DMS 273 treated with DMSO at 0.1 percent for 48 hours (cell line): Measurements from ENCODE around the gene CBX8.

Experiments used
- DNase-seq: peaks from one replicate; lab custom pipeline; 2025; lab: John Stamatoyannopoulos, UW

The CBX8 gene

GRCh38 chr17:79750650-79751545 lies 46.0 kb downstream of the CBX8 start:
- DNase-seq: no peak

DNA sequence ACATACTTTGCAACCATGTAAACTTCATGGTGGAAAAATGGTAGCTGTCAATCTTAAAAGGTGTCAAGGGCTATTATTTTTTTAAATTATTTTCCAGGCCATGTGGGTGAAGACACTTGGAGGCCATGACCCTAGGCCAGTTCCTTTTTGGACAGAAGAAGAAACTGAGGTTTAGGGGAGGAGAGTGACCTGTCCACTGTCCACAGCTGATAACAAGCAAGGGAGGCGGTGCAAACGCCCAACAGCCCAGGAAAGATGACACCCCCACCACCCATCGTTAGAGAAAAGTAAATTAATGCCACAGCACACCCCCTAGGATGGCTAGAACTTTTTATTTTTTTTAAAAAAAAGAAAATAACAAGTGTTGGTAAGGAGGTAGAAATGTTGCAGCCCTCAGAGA lies 46.9 kb downstream of the CBX8 start:
- DNase-seq: no peak

- peak; percentile 47 for DNase-seq
Measured at GRCh38 chr17:79749156-79749815, 47.6 kb downstream of the CBX8 start.

DNA sequence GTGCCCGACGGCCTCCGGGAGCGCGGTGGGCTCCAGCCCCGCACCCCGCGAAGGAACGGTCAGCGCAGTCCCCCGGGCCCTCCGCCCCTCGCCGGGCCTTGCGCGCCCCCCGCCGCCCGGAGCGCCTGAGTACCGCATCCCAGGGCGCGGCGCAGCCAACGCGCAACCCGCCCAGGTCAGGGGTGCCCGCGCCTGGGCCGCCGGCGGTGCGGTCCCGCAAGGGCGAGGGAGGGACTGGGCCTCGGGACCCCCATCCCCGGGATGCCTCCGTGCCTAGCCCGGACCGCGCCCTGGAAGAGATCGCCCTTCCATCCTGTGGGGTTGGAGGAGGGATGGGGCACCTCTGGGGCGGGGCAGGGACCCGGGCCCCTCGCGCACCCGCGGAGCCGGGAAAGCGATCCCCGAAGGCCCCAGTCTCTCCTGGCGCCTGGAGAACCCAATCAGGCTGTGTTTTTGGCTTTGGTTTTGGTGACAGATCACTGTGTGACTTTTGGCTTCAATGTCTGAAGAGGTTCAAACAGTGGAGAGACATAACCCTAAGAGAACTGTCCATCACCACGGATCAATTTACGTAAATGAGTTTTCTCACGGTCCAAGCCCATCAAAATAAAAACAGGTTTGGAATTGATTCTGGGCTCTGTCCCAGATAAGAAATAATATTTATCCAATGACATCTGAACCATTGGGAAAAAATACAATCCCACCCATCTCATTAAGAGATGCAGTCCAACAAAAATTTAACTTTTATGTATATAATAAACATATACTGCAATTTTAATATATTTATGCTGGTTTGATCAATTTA lies 48.4 kb downstream of the CBX8 start:
- DNase-seq: no peak

DNA sequence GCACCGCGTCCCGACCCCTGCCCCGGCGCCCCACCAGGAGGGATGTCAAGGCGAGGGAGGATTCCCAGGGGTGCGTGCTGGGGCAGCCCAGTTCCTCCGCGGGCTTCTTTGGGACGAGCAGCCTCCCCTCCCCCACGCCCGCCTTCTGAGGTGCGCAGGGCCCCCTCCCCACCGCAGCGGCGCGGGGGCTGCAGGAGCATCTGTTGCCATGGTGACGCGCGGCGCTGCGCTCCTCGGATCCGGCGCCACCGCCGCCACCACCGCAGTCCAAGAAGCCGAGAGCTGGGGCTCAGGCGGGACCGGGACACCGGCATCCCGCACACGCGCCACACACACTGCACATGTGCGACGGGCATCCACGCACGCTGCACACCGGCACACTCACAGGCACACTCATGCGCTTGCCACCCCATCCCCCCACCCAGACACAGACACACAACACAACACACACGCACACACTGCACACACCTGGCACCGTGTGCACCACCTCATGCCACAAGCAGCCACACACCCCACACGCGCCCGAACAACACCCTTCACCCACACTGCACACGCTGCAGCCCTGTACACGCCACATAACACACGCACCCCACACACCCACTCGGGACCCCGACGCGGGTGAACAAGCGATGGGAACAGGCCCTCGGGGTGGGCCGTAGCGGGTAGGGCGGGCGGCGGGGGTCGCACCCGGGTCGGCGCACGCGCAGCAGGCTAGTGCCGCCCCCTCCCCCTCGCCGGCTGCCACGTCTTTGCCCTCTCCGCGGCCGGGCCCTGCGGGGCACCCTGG lies 49.2 kb downstream of the CBX8 start:
- DNase-seq: no peak

GRCh38 chr17:79746889-79747507 lies 49.9 kb downstream of the CBX8 start:
- DNase-seq: no peak

DNA sequence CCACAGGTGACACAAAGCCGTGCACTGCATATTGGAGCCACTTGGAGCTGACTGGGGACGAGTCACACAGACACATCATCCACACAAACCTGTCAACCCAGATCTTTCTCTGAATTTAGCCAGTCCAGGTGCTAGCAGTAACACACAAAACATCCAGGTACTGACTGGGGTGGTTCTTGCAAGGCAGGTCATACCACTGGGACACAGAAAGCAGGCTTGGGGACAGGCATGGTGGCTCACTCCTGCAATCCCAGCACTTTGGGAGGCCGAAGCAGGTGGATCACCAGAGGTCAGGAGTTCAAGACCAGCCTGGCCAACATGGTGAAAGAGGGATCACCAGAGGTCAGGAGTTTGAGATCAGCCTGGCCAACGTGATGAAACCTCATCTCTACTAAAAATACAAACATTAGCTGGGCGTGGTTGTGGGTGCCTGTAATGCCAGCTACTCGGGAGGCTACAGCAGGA lies 51.2 kb downstream of the CBX8 start:
- DNase-seq: no peak

GRCh38 chr17:79743614-79744013 lies 53.3 kb downstream of the CBX8 start:
- no peak for DNase-seq

- DNase-seq: no peak
Measured at GRCh38 chr17:79742951-79743476, 53.9 kb downstream of the CBX8 start.

DNA sequence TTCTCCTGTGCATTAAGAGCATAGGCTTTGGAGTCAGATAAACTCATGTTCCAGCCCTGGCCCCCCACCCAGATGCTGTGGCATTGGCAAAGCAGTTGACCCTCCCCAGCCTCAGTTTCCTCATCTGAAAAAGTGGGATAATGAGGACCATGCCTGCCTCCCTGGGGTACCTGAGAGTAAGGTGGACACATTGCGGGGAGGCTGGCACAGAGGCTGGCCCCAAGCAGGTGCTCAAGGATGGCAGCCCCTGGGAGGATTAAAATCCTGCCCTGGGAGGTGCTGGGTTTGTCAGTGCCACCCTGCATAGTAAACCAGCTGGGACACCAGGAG lies 54.3 kb downstream of the CBX8 start:
- DNase-seq: no peak
